Small intestine (tissue), 7 donors: ENCODE results near the gene PSAPL1. TPM values are rescaled to one million over a fixed set of nuclear protein-coding genes. Genes with fewer than 3 reads are reported as not detected.

Source experiments
- DNase-seq, 2 donors: peaks; one replicate each; pipeline versions ENCODE4 v3.0.0 to v3.0.0-alpha.2; 2013
- FAIRE-seq: peaks from 2 replicates; lab custom pipeline; 2012; peaks lifted over from hg19 to GRCh38; lab: Jason Lieb, UNC
- H3K27ac ChIP-seq, 3 donors: one replicate each; pipeline ENCODE4 v1.5.1; 2013; ENCODE audit warnings: low read length in 2 of 3, mild to moderate bottlenecking in 2 of 3, control low read depth in 1 of 3, inconsistent platforms in 1 of 3, low read depth in 1 of 3, moderate library complexity in 1 of 3
- H3K27me3 ChIP-seq, 3 donors: one replicate each; pipeline ENCODE4 v1.6.1; 2013; ENCODE audit warnings: low read length in 3 of 3, inconsistent platforms in 1 of 3; ENCODE audit not compliant: control insufficient read depth in 3 of 3, insufficient read depth in 3 of 3
- H3K36me3 ChIP-seq, 3 donors: one replicate each; pipeline ENCODE4 v1.6.1; 2013; ENCODE audit warnings: low read length in 3 of 3, inconsistent platforms in 1 of 3, low read depth in 1 of 3, mild to moderate bottlenecking in 1 of 3, moderate library complexity in 1 of 3; ENCODE audit not compliant: control insufficient read depth in 3 of 3, insufficient read depth in 2 of 3
- H3K4me1 ChIP-seq, 3 donors: one replicate each; pipeline ENCODE4 v1.6.1; 2013; ENCODE audit warnings: low read length in 2 of 3, inconsistent platforms in 1 of 3, low read depth in 1 of 3, mild to moderate bottlenecking in 1 of 3, moderate library complexity in 1 of 3; ENCODE audit not compliant: control insufficient read depth in 3 of 3, insufficient read depth in 2 of 3
- H3K4me3 ChIP-seq, 3 donors: one replicate each; pipeline ENCODE4 v1.5.1; 2013; ENCODE audit warnings: low read length in 3 of 3, control low read depth in 1 of 3, inconsistent platforms in 1 of 3, low read depth in 1 of 3, mild to moderate bottlenecking in 1 of 3, moderate library complexity in 1 of 3
- H3K9me3 ChIP-seq, 2 donors: one replicate each; pipeline ENCODE4 v1.6.1; 2013; ENCODE audit warnings: low read depth in 1 of 2, low read length in 1 of 2; ENCODE audit not compliant: control insufficient read depth in 2 of 2, insufficient read depth in 1 of 2
- whole genome bisulfite sequencing, 3 donors: extraction: QIAGEN DNeasy Blood & Tissue Kit; methylation state at CpG; one replicate each; pipeline ENCODE4 v1.1.7; 2013; 5-methylcytosine and 5-hydroxymethylcytosine counted together
- polyA plus RNA-seq, 4 donors: library from polyadenylated mRNA; stranded (reverse) in 3 of 4; unstranded in 1 of 4; fragments of 200-250 nt in 3 of 4; fragments of 120-200 nt in 1 of 4; gene quantifications; one replicate each; pipeline versions ENCODE4 v1.2.1 to v1.2.3, GENCODE V29; 2013
- donor health status: healthy with polysubstance abuse.
- donor health status: control.
- donor health status: control.
- donor health status: Bipolar disorder and iron deficiency.
- donor health status: healthy.

The PSAPL1 gene
- polyA plus RNA-seq, 4 donors = 0.58 TPM; not detected in 3

GRCh38 chr4:7465017-7465416, 30.3 kb upstream of the PSAPL1 start:
- no peaks in the 10 kb centered on the region for H3K36me3 ChIP-seq
- DNase-seq (no peak), FAIRE-seq (no peak)
- peaks cover 0 to 9% of the 10 kb centered on the region in 2 donors for H3K9me3 ChIP-seq
- H3K27ac ChIP-seq = no peak overlapping the region
- no peak overlapping the region for H3K4me3 ChIP-seq
- WGBS, 3 donors = 77 to 89% (median 83%) methylated on average over 9 of the region's 9 CpGs
- peaks cover 0 to 9% (median 0%) of the 10 kb centered on the region in 3 donors for H3K4me1 ChIP-seq
- no peaks in the 10 kb centered on the region for H3K27me3 ChIP-seq

- no peak overlapping the region for H3K4me3 ChIP-seq
- WGBS, 3 donors = 81 to 88% (median 82%) methylated on average over 5 of the region's 5 CpGs
- peaks cover 0 to 9% of the 10 kb centered on the region in 2 donors for H3K9me3 ChIP-seq
- no peak for FAIRE-seq
- H3K4me1 ChIP-seq = peaks cover 0 to 9% (median 0%) of the 10 kb centered on the region in 3 donors
- DNase-seq = no peak
- no peaks in the 10 kb centered on the region for H3K27me3 ChIP-seq
- H3K27ac ChIP-seq = no peak overlapping the region
- no peaks in the 10 kb centered on the region for H3K36me3 ChIP-seq
These were observed 29.5 kb upstream of the PSAPL1 start for GRCh38 chr4:7464259-7464655.

- no peak for DNase-seq
- FAIRE-seq = no peak
- H3K4me1 ChIP-seq = peaks cover 0 to 9% (median 0%) of the 10 kb centered on the region in 3 donors
- H3K9me3 ChIP-seq = peaks cover 0 to 9% of the 10 kb centered on the region in 2 donors
- no peaks in the 10 kb centered on the region for H3K36me3 ChIP-seq
- H3K4me3 ChIP-seq = no peak overlapping the region
- no peaks in the 10 kb centered on the region for H3K27me3 ChIP-seq
- 81 to 86% (median 83%) methylated on average over 20 of the region's 20 CpGs for WGBS, 3 donors
- no peak overlapping the region for H3K27ac ChIP-seq
These were observed 29.0 kb upstream of the PSAPL1 start for GRCh38 chr4:7463566-7464258.

- H3K4me1 ChIP-seq = peaks cover 0 to 9% (median 0%) of the 10 kb centered on the region in 3 donors
- H3K4me3 ChIP-seq = no peak overlapping the region
- H3K36me3 ChIP-seq = no peaks in the 10 kb centered on the region
- H3K27me3 ChIP-seq = no peaks in the 10 kb centered on the region
- no peak overlapping the region for H3K27ac ChIP-seq
- DNase-seq (peak; percentile 47 to 52), FAIRE-seq (no peak)
- 8 to 51% (median 25%) methylated on average over 10 to 11 of the region's 11 CpGs for WGBS, 3 donors
- peaks cover 0 to 9% of the 10 kb centered on the region in 2 donors for H3K9me3 ChIP-seq
These were observed 27.8 kb upstream of the PSAPL1 start for GRCh38 chr4:7462509-7462971.

GRCh38 chr4:7461230-7461629, 26.5 kb upstream of the PSAPL1 start:
- Histone ChIP-seq H3K27me3 (no peaks in the 10 kb centered on the region), H3K36me3 (no peaks in the 10 kb centered on the region), H3K4me1 (peaks cover 0 to 9% (median 0%) of the 10 kb centered on the region in 3 donors), H3K27ac (no peak overlapping the region), H3K9me3 (peaks cover 0 to 7% of the 10 kb centered on the region in 2 donors), H3K4me3 (no peak overlapping the region)
- 65 to 68% (median 66%) methylated on average over 17 of the region's 17 CpGs for WGBS, 3 donors
- no peak for DNase-seq
- no peak for FAIRE-seq

GRCh38 chr4:7460566-7460965, 25.8 kb upstream of the PSAPL1 start:
- H3K4me3 ChIP-seq = no peak overlapping the region
- no peak for FAIRE-seq
- DNase-seq = peak in 1 of 2 donors; percentile 26
- H3K9me3 ChIP-seq = peaks cover 0 to 3% of the 10 kb centered on the region in 2 donors
- no peak overlapping the region for H3K27ac ChIP-seq
- WGBS, 3 donors = 47 to 54% (median 48%) methylated on average over 17 of the region's 17 CpGs
- H3K4me1 ChIP-seq = peaks cover 0 to 9% (median 0%) of the 10 kb centered on the region in 3 donors
- H3K27me3 ChIP-seq = no peaks in the 10 kb centered on the region
- no peaks in the 10 kb centered on the region for H3K36me3 ChIP-seq

GRCh38 chr4:7459471-7459870, 24.7 kb upstream of the PSAPL1 start:
- no peak for FAIRE-seq
- no peak for DNase-seq
- no peaks in the 10 kb centered on the region for H3K27me3 ChIP-seq
- H3K4me1 ChIP-seq = peaks cover 0 to 9% (median 0%) of the 10 kb centered on the region in 3 donors
- H3K4me3 ChIP-seq = no peak overlapping the region
- H3K27ac ChIP-seq = no peak overlapping the region
- WGBS, 3 donors = 75 to 91% (median 79%) methylated on average over 8 of the region's 8 CpGs
- H3K9me3 ChIP-seq = no peaks in the 10 kb centered on the region
- H3K36me3 ChIP-seq = no peaks in the 10 kb centered on the region

- H3K9me3 ChIP-seq = no peaks in the 10 kb centered on the region
- H3K4me1 ChIP-seq = peaks cover 0 to 9% (median 0%) of the 10 kb centered on the region in 3 donors
- FAIRE-seq (no peak), DNase-seq (no peak)
- no peak overlapping the region for H3K4me3 ChIP-seq
- WGBS, 3 donors = 86 to 89% (median 86%) methylated on average over 4 of the region's 4 CpGs
- H3K36me3 ChIP-seq = no peaks in the 10 kb centered on the region
- no peak overlapping the region for H3K27ac ChIP-seq
- no peaks in the 10 kb centered on the region for H3K27me3 ChIP-seq
These were observed 23.7 kb upstream of the PSAPL1 start for GRCh38 chr4:7458477-7458876.
